Endothelial cell of umbilical vein (primary cell): ENCODE data around the gene SNCG.

Source experiments
- CTCF ChIP-seq, 2 donors: IDR thresholded peaks; 1 replicate in 1 of 2; 2 replicates in 1 of 2; pipeline ENCODE4 v1.5.1; 2011; ENCODE audit warnings: low read length in 2 of 2, mild to moderate bottlenecking in 2 of 2, moderate library complexity in 2 of 2, control low read depth in 1 of 2, inconsistent platforms in 1 of 2, low read depth in 1 of 2; ENCODE audit not compliant: insufficient read depth in 1 of 2; ENCODE audit errors: extremely low read depth in 1 of 2
- EZH2 ChIP-seq: IDR thresholded peaks from 2 replicates; pipeline ENCODE4 v1.6.1; 2012; ENCODE audit warnings: borderline replicate concordance, low read depth, mild to moderate bottlenecking, moderate library complexity, low read length, inconsistent platforms; ENCODE audit not compliant: severe bottlenecking
- FOS ChIP-seq: IDR thresholded peaks from 2 replicates; pipeline ENCODE4 v1.6.1; 2011; ENCODE audit warnings: mild to moderate bottlenecking, low read length, moderate library complexity, borderline replicate concordance; ENCODE audit not compliant: insufficient read depth
- MAX ChIP-seq: IDR thresholded peaks from 2 replicates; pipeline ENCODE4 v1.6.1; 2011; ENCODE audit not compliant: insufficient read depth, insufficient read length
- MYC ChIP-seq: IDR thresholded peaks from one replicate; pipeline ENCODE4 v1.6.1; 2011; ENCODE audit warnings: mild to moderate bottlenecking, low read depth, low read length
- POLR2A ChIP-seq: IDR thresholded peaks from 2 replicates; pipeline ENCODE4 v1.6.1; 2012; ENCODE audit warnings: low read depth, mild to moderate bottlenecking, control low read depth, low read length
- POLR2AphosphoS5 ChIP-seq: IDR thresholded peaks from 2 replicates; pipeline ENCODE4 v1.6.1; 2012; ENCODE audit warnings: low read depth, mild to moderate bottlenecking, control low read depth, low read length, moderate library complexity; ENCODE audit not compliant: insufficient read depth

- TF ChIP-seq CTCF (IDR thresholded peaks at IDR 0.05; ENCODE audit: extremely low read depth in 1 of 2, insufficient read depth in 1 of 2, low read depth in 1 of 2, low read length in 2 of 2), result no peak
- no peak for TF ChIP-seq POLR2AphosphoS5
- no peak for TF ChIP-seq POLR2A
- TF ChIP-seq MAX, result no peak
- no peak for TF ChIP-seq EZH2
- no peak for TF ChIP-seq FOS
- TF ChIP-seq MYC, result no peak
These were observed 10.6 kb downstream of the SNCG start for GRCh38 chr10:86968994-86969355.
